COLO829 (cell line): Measurements from ENCODE around the gene ACTL10.
"Not testable (repeated sequence)": the region's sequence is repeated elsewhere in the genome, so short reads cannot be mapped to it uniquely, and the experiment has no call there.

ENCODE experiments used
- DNase-seq: peaks from one replicate; pipeline ENCODE4 v3.0.0; 2012; ENCODE audit warnings: low spot score

The ACTL10 gene

GRCh38 chr20:33697129-33697528 lies 30.4 kb downstream of the ACTL10 start:
- DNase-seq, result no peak

- not testable (repeated sequence) for DNase-seq
Observed at GRCh38 chr20:33698966-33699365, 32.2 kb downstream of the ACTL10 start.

GRCh38 chr20:33700696-33701441 lies 34.1 kb downstream of the ACTL10 start:
- DNase-seq, result not testable (repeated sequence)

DNA sequence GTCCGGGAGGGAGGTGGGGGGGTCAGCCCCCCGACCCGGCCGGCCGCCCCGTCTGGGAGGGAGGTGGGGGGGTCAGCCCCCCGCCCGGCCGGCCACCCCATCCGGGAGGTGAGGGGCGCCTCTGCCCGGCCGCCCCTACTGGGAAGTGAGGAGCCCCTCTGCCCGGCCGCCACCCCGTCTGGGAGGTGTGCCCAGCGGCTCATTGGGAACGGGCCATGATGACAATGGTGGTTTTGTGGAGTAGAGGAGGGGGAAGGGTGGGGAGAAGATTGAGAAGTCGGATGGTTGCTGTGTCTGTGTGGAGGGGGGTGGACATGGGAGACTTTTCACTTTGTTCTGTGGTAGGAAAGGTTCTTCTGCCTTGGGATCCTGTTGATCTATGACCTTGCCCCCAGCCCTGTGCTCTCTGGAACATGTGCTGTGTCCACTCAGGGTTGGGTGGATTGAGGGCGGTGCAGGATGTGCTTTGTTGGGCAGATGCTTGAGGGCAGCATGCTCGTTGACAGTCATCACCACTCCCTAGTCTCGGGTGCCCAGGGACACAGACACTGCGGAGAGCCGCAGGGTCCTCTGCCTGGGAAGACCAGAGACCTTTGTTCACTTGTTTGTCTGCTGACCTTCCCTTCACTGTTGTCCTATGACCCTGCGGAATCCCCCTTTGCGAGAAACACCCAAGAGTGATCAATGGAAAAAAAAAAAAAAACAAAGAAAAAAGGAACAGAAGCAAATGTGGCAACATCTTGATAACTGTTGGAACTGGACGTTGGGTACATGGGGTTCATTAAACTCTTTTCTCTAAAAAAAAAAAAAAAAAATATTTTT lies 35.1 kb downstream of the ACTL10 start:
- DNase-seq, result no peak

DNA sequence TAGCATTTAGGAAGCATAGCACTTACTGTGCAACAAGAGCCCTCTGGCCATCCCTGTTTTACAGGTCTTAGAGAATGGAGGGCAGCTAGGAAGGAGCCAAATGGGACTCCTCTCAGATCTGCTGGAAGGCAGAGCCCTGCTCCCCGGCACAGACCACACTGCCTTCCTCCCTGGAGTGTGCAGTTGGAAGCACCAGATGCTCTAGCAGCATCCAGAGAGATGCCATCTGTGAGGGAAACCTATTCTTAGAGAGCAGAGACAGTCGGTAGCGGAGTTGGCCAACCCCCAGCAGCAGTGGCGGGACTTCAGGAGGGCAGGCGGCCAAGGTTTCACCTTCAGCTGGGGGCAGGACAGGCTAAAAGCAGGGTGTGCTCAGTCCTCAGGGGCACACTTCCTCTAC lies 36.1 kb downstream of the ACTL10 start:
- DNase-seq, result no peak

- DNase-seq, result no peak
Observed at GRCh38 chr20:33703498-33704137, 36.9 kb downstream of the ACTL10 start.

- DNase-seq, result no peak
Observed at GRCh38 chr20:33704197-33704924, 37.6 kb downstream of the ACTL10 start.

- no peak for DNase-seq
Observed at GRCh38 chr20:33707668-33708067, 40.9 kb downstream of the ACTL10 start.

DNA sequence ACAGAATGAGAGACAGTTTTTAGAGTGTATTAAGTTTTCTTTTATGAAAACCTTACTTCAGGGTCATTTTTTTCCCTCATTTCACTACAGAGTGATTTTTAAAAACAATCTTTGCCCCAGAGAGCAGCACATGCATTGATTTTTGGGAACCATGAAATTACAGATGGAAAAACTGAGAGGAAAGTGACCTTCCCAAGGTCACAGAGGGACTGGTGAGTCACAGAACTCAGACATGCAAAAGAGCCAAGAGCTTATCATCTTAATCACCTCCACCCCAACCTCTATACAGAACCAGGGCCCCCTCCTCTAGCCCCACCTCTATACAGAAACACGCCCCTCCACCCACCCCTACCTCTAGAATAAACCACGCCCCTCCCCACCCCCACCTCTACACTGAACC lies 42.7 kb downstream of the ACTL10 start:
- no peak for DNase-seq

DNA sequence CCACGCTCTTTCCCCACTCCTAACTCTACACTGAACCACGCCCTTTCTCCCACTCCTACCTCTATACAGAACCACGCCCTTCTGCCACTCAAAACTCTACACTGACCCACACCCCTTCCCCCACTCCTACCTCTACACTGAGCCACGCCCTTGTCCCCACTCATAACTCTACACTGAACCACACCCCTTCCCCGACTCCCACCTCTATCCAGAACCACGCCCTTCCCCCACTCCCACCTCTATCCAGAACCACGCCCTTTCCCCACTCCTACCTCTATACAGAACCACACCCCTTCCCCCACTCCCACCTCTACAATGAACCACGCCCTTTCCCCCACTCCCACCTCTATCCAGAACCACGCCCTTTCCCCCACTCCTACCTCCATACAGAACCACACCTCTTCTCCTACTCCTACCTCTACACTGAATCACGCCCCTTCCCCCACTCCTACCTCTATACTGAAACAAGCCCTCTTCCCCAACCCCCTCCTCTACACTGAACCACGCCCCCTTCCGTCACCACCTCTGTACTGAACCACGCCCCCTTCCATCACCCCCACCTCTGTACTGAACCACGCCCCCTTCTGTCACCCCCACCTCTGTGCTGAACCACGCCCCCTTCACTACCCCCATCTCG lies 43.3 kb downstream of the ACTL10 start:
- DNase-seq, result no peak

- no peak for DNase-seq
Observed at GRCh38 chr20:33710681-33711445, 44.1 kb downstream of the ACTL10 start.

GRCh38 chr20:33711446-33711738 lies 44.6 kb downstream of the ACTL10 start:
- DNase-seq, result no peak

DNA sequence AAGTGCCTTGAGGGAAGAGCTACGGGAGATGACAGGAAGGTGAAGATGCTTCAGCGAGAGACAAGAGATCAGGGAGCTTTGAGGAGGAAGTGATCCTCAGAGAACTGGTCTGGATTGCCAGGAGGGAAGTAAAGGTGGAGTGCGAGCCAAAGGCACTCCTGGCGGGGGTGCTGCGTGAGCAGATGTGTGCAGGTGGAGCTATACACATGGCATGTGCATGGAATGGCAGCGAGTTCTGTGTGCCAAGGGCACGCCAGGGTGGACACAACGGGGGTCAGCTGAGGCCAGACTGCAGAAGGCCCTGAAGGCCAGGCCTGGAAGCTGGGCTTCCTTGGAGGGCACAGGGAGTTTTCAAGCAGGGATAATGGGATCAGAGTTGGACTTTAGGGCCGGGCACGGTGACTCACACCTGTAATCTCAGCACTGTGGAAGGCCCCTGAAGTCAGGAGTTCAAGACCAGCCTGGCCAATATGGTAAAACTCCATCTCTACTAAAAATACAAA lies 47.2 kb downstream of the ACTL10 start:
- DNase-seq, result no peak

GRCh38 chr20:33716498-33716897 lies 49.8 kb downstream of the ACTL10 start:
- no peak for DNase-seq
